Measurements from ENCODE around the gene CADM1. TPM values are rescaled to one million over a fixed set of nuclear protein-coding genes. Genes with fewer than 3 reads are reported as not detected.

Gene CADM1
- polyA plus RNA-seq, 1 donor (not counting 4 experiments of a cell fraction or from before 2014, with no cell fraction given), result 9.5 TPM

DNA sequence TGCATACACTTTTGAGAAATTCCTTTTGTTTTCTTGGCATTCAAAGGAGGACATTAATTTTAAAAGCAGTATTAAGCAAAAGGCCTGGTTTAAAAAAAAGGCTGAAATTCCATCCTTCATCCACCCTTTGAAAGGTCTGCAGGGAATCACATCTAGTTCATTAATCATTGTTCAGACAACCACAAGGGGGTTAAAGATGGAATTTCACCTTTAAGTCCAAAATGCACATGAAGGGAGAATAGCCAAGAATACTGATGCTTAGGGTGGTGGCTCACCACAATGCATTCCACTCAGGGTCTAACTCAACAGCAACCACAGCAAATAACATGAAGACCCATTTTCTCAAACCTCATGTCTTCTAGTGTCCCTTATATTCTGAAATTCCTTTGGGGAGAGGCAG lies 256.9 kb downstream of the CADM1 start:
- dilution Hi-C loops (cut with MboI; ENCODE audit: extremely low pct_ligation_motif_present, low sequenced_read_pairs), result no loop called here
- Histone ChIP-seq H3K27me3 (ENCODE audit: control insufficient read depth, extremely low read depth, insufficient read depth, low read length) (no peaks in the 10 kb centered on the region), H3K4me2 (ENCODE audit: control insufficient read depth, extremely low read depth, insufficient read depth, low read depth, low read length) (no peak overlapping the region), H3K9me3 (ENCODE audit: control insufficient read depth, low read depth, low read length) (no peaks in the 10 kb centered on the region), H3K27ac (ENCODE audit: control insufficient read depth, insufficient read depth, low read length) (no peak overlapping the region), H3K4me1 (ENCODE audit: control insufficient read depth, extremely low read depth, insufficient read depth, low read length) (no peaks in the 10 kb centered on the region), H3K79me2 (ENCODE audit: control insufficient read depth, insufficient read depth, low read length) (no peaks in the 10 kb centered on the region), H3K36me3 (ENCODE audit: control insufficient read depth in 2 of 2, extremely low read depth in 1 of 2, insufficient read depth in 2 of 2, low read length in 2 of 2) (no peaks in the 10 kb centered on the region), H3K9ac (ENCODE audit: control insufficient read depth, extremely low read depth, insufficient read depth, low read length) (no peak overlapping the region), H3K9me1 (ENCODE audit: control insufficient read depth, extremely low read depth, insufficient read depth, low read length) (no peaks in the 10 kb centered on the region), H2AFZ (ENCODE audit: control insufficient read depth, low read length) (no peak overlapping the region), H3K4me3 (ENCODE audit: control insufficient read depth in 2 of 3, extremely low read depth in 1 of 3, insufficient read depth in 2 of 3, low read depth in 1 of 3, low read length in 3 of 3) (no peak overlapping the region), H4K20me1 (ENCODE audit: control insufficient read depth, extremely low read depth, insufficient read depth, low read length) (no peaks in the 10 kb centered on the region)
- FAIRE-seq (no peak), DNase-seq (ENCODE audit: low read depth, low spot score) (no peak)
- TF ChIP-seq, protein P1, sequence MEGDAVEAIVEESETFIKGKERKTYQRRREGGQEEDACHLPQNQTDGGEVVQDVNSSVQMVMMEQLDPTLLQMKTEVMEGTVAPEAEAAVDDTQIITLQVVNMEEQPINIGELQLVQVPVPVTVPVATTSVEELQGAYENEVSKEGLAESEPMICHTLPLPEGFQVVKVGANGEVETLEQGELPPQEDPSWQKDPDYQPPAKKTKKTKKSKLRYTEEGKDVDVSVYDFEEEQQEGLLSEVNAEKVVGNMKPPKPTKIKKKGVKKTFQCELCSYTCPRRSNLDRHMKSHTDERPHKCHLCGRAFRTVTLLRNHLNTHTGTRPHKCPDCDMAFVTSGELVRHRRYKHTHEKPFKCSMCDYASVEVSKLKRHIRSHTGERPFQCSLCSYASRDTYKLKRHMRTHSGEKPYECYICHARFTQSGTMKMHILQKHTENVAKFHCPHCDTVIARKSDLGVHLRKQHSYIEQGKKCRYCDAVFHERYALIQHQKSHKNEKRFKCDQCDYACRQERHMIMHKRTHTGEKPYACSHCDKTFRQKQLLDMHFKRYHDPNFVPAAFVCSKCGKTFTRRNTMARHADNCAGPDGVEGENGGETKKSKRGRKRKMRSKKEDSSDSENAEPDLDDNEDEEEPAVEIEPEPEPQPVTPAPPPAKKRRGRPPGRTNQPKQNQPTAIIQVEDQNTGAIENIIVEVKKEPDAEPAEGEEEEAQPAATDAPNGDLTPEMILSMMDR (optimal IDR thresholded peaks at IDR 0.05 in 1 of 3, IDR thresholded peaks at IDR 0.05 in 1 of 3, conservative IDR thresholded peaks at IDR 0.05 in 1 of 3; ENCODE audit: extremely low read depth in 1 of 3, insufficient read depth in 2 of 3, low read length in 3 of 3), result no peak
- no peak for TF ChIP-seq EZH2 (IDR thresholded peaks at IDR 0.05; ENCODE audit: low read length)

DNA sequence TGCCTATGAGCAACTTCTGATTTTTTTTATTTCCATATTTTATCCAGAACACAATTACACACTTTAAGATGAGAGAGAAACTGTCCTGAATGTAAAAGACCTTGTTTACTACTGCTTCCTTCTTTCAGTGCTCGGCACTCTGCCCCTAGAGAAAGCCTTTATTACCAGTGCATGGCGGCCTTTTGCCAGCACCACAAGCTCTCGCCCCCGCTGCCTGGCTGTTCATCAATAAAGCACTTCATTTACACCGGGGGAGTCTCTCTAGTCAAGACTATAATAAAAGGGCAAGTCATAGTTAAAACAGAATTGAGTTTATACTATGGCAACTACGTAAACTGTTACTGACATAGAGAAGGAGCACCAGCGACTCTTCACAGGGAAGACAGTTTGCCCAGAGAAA lies 259.5 kb downstream of the CADM1 start:
- Histone ChIP-seq H2AFZ (ENCODE audit: control insufficient read depth, low read length) (no peak overlapping the region), H3K36me3 (ENCODE audit: control insufficient read depth in 2 of 2, extremely low read depth in 1 of 2, insufficient read depth in 2 of 2, low read length in 2 of 2) (no peaks in the 10 kb centered on the region), H3K9ac (ENCODE audit: control insufficient read depth, extremely low read depth, insufficient read depth, low read length) (no peak overlapping the region), H3K4me1 (ENCODE audit: control insufficient read depth, extremely low read depth, insufficient read depth, low read length) (no peaks in the 10 kb centered on the region), H3K4me2 (ENCODE audit: control insufficient read depth, extremely low read depth, insufficient read depth, low read depth, low read length) (no peak overlapping the region), H3K4me3 (ENCODE audit: control insufficient read depth in 2 of 3, extremely low read depth in 1 of 3, insufficient read depth in 2 of 3, low read depth in 1 of 3, low read length in 3 of 3) (no peak overlapping the region), H3K79me2 (ENCODE audit: control insufficient read depth, insufficient read depth, low read length) (no peaks in the 10 kb centered on the region), H4K20me1 (ENCODE audit: control insufficient read depth, extremely low read depth, insufficient read depth, low read length) (no peaks in the 10 kb centered on the region), H3K9me1 (ENCODE audit: control insufficient read depth, extremely low read depth, insufficient read depth, low read length) (no peaks in the 10 kb centered on the region), H3K9me3 (ENCODE audit: control insufficient read depth, low read depth, low read length) (no peaks in the 10 kb centered on the region), H3K27me3 (ENCODE audit: control insufficient read depth, extremely low read depth, insufficient read depth, low read length) (no peaks in the 10 kb centered on the region), H3K27ac (ENCODE audit: control insufficient read depth, insufficient read depth, low read length) (no peak overlapping the region)
- TF ChIP-seq, protein P1 (optimal IDR thresholded peaks at IDR 0.05 in 1 of 3, IDR thresholded peaks at IDR 0.05 in 1 of 3, conservative IDR thresholded peaks at IDR 0.05 in 1 of 3; ENCODE audit: extremely low read depth in 1 of 3, insufficient read depth in 2 of 3, low read length in 3 of 3), result no peak
- TF ChIP-seq EZH2 (IDR thresholded peaks at IDR 0.05; ENCODE audit: low read length), result no peak
- dilution Hi-C loops (cut with MboI; ENCODE audit: extremely low pct_ligation_motif_present, low sequenced_read_pairs), result no loop called here
- no peak for DNase-seq (ENCODE audit: low read depth, low spot score)
- no peak for FAIRE-seq

Measured in keratinocyte (primary cell).